Melanocyte of skin (primary cell): Measurements from ENCODE around the gene PRCP. TPM values are rescaled to one million over a fixed set of nuclear protein-coding genes. Genes with fewer than 3 reads are reported as not detected.

Source experiments
- total RNA-seq, 2 donors: library from RNA; depleted of rRNA; stranded (reverse); fragments of >200 nt; gene quantifications; 2 replicates each; pipeline ENCODE4 v1.2.3, GENCODE V29; 2012

The PRCP gene
- 10 to 100 TPM; 33.6 to 35.4 TPM for total RNA-seq

DNA sequence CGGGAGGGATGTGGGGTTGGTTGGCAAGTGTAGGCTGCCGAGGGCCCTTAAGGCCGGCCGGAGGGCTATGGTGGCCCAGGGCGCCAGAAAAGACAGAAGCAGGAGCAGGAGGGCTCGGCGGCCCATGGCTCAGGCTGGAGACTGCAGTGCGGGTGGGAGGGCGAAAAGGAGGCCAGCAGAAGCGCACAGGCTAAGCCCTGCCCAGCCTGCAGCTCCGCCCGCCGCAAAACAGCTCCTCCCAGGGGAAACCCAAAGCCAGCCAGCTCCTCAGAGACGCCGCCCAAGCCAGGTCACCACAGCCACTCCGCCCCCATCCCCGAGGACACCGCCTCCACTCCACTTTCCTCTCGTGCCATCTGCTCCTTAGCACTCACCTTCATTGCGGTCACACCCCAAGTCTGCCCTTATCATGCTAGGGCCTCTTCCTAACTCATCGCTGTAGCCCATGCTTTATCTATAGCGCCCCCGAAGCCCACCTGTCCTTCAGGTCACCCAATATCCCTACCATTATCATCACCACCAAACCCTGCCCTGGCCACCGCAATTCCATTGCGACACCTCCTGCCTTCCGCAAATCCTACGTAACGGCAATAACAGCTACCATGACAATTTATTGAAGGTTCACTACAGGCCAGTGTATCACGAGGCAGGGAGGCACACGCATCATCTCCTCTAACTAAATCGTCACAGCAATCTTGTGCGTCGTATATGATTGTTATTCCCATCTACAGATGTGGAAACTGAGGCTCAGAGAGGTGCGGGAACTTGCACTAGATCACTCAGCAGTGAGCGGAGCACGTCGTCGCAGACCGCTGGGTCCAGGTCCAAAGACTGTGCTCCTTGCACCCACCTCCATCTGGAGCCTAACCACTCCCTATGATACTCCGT lies at the start of gene PRCP:
PRCP (minus strand) TSS at position 154 of the 888 bp plus-strand sequence; CDS start at position 126, 28 bp downstream.

GRCh38 chr11:82901165-82901921 lies 1.1 kb upstream of the PRCP start, which contains the start of gene DDIAS:
Gene DDIAS, plus strand, starts transcription at chr11:82901736. Its CDS starts 13,003 bp downstream, at chr11:82914739.

Other genes starting within 250 kb of the PRCP start
- gene FAM181B, start 166.6 kb downstream of the PRCP start, total RNA-seq: under 1 TPM; under 0.01 TPM
- gene DDIAS, start 1.3 kb upstream of the PRCP start, total RNA-seq: 10 to 100 TPM in 1 of 2 donors, 1 to 10 TPM in 1; 6.2 to 17.6 TPM
- 10 to 100 TPM; 10.7 to 17.2 TPM for gene RAB30, start 171.5 kb upstream of the PRCP start, total RNA-seq